CD8-positive, alpha-beta memory T cell (primary cell): ENCODE measurements around the gene ENDOU. TPM values are rescaled to one million over a fixed set of nuclear protein-coding genes. Genes with fewer than 3 reads are reported as not detected.

Source experiments
- CTCF ChIA-PET: fragments of 350-600 bp; sonication (Branson Sonifier 250); formaldehyde crosslinking; loops from one replicate; lab custom pipeline; 2021; ENCODE audit warnings: antibody characterized with exemption; lab: Charles Lee
- POLR2A ChIA-PET: fragments of 350-600 bp; sonication (Branson Sonifier 250); formaldehyde crosslinking; loops from one replicate; lab custom pipeline; 2021; ENCODE audit warnings: antibody characterized with exemption; lab: Charles Lee
- DNase-seq, 5 donors: peaks; one replicate each; pipeline versions ENCODE4 v3.0.0 to v3.0.0-alpha.2; 2020 to 2022; ENCODE audit warnings: mixed read lengths in 1 of 5
- H3K27ac ChIP-seq: one replicate; pipeline ENCODE4 v1.7.0; 2013; ENCODE audit warnings: low read depth, mild to moderate bottlenecking, low read length, moderate library complexity
- H3K27me3 ChIP-seq: 2 replicates; pipeline ENCODE4 v1.7.0; 2013; ENCODE audit warnings: low read length, mild to moderate bottlenecking; ENCODE audit not compliant: insufficient read depth, poor library complexity, severe bottlenecking
- H3K36me3 ChIP-seq: 2 replicates; pipeline ENCODE4 v1.7.0; 2013; ENCODE audit warnings: mild to moderate bottlenecking, low read length, moderate library complexity; ENCODE audit not compliant: insufficient read depth
- H3K4me1 ChIP-seq: 2 replicates; pipeline ENCODE4 v1.7.0; 2013; ENCODE audit warnings: mild to moderate bottlenecking, low read length, moderate library complexity; ENCODE audit not compliant: insufficient read depth
- H3K4me3 ChIP-seq: 2 replicates; pipeline ENCODE4 v1.7.0; 2013; ENCODE audit warnings: mild to moderate bottlenecking, low read length
- H3K9me3 ChIP-seq: 2 replicates; pipeline ENCODE4 v1.7.0; 2013; ENCODE audit warnings: mild to moderate bottlenecking, low read length
- H3K27ac Mint-ChIP-seq, 8 donors: one replicate each; pipeline ENCODE4 v1.8.0; 2020 to 2021; ENCODE audit warnings: mixed read lengths in 8 of 8, mild to moderate bottlenecking in 6 of 8, inconsistent platforms in 3 of 8, moderate library complexity in 3 of 8
- H3K27me3 Mint-ChIP-seq, 2 donors: one replicate each; pipeline ENCODE4 v1.8.0; 2020 to 2021; ENCODE audit warnings: mixed read lengths in 2 of 2, mild to moderate bottlenecking in 1 of 2, moderate library complexity in 1 of 2
- H3K36me3 Mint-ChIP-seq, 3 donors: one replicate each; pipeline ENCODE4 v1.8.0; 2020 to 2021; ENCODE audit warnings: mixed read lengths in 3 of 3, inconsistent platforms in 1 of 3, mild to moderate bottlenecking in 1 of 3
- H3K4me1 Mint-ChIP-seq, 3 donors: one replicate each; pipeline ENCODE4 v1.8.0; 2020 to 2021; ENCODE audit warnings: mixed read lengths in 3 of 3, inconsistent platforms in 1 of 3, mild to moderate bottlenecking in 1 of 3
- H3K4me3 Mint-ChIP-seq, 7 donors: one replicate each; pipeline ENCODE4 v1.8.0; 2020 to 2021; ENCODE audit warnings: mixed read lengths in 7 of 7, mild to moderate bottlenecking in 6 of 7, moderate library complexity in 4 of 7, inconsistent platforms in 2 of 7
- H3K9me3 Mint-ChIP-seq, 5 donors: one replicate each; pipeline ENCODE4 v1.8.0; 2020 to 2022; ENCODE audit warnings: mixed read lengths in 5 of 5, mild to moderate bottlenecking in 3 of 5, moderate library complexity in 2 of 5, inconsistent platforms in 1 of 5
- polyA plus RNA-seq: library from polyadenylated mRNA; unstranded; fragments of 300-500 nt; fragmentation: Illumina TruSeq; gene quantifications from one replicate; pipeline ENCODE4 v1.2.3, GENCODE V29; 2021
- total RNA-seq, 2 experiments: library from RNA; stranded (reverse); gene quantifications; one replicate each; pipeline ENCODE4 v1.2.3, GENCODE V29; 2021

ENDOU gene
- total and polyA plus RNA-seq, 3 experiments from 2014 or later = not detected

GRCh38 chr12:47750916-47751470 is 25.7 kb upstream of the ENDOU start:
- H3K27ac Mint-ChIP-seq = no peak overlapping the region
- peaks cover 5 to 8% of the 10 kb centered on the region in 2 donors for H3K27me3 Mint-ChIP-seq
- no peaks in the 10 kb centered on the region for H3K4me1 ChIP-seq
- no peak overlapping the region for H3K4me3 ChIP-seq
- H3K9me3 ChIP-seq = no peaks in the 10 kb centered on the region
- H3K36me3 Mint-ChIP-seq = no peaks in the 10 kb centered on the region
- peaks cover 2% of the 10 kb centered on the region for H3K27me3 ChIP-seq
- no peak overlapping the region for H3K4me3 Mint-ChIP-seq
- CTCF ChIA-PET = interaction anchor here (1.1 to 1.8 kb wide), 3 partner anchors 9 to 88 kb away, joined by 3 to 8 read pairs (median 4); no protein-coding TSS in a partner anchor
- no peaks in the 10 kb centered on the region for H3K9me3 Mint-ChIP-seq
- peaks cover 9 to 13% (median 13%) of the 10 kb centered on the region in 3 donors for H3K4me1 Mint-ChIP-seq
- DNase-seq = no peak
- no peak overlapping the region for H3K27ac ChIP-seq
- no peaks in the 10 kb centered on the region for H3K36me3 ChIP-seq
- POLR2A ChIA-PET = no interaction called here

- Mint-ChIP-seq H3K9me3 (no peaks in the 10 kb centered on the region), H3K27ac (no peak overlapping the region), H3K27me3 (peaks cover 5 to 13% of the 10 kb centered on the region in 2 donors), H3K4me1 (peaks cover 5 to 6% (median 6%) of the 10 kb centered on the region in 3 donors), H3K36me3 (no peaks in the 10 kb centered on the region), H3K4me3 (no peak overlapping the region)
- DNase-seq = no peak
- Histone ChIP-seq H3K4me3 (no peak overlapping the region), H3K4me1 (no peaks in the 10 kb centered on the region), H3K27ac (no peak overlapping the region), H3K27me3 (peaks cover 2% of the 10 kb centered on the region), H3K36me3 (no peaks in the 10 kb centered on the region), H3K9me3 (no peaks in the 10 kb centered on the region)
- ChIA-PET POLR2A (no interaction called here), CTCF (interaction anchor here (1.3 kb wide), 1 partner anchor 88 kb away, joined by 4 read pairs; no protein-coding TSS in a partner anchor)
Observed at GRCh38 chr12:47750229-47750798, 25.0 kb upstream of the ENDOU start.

DNA sequence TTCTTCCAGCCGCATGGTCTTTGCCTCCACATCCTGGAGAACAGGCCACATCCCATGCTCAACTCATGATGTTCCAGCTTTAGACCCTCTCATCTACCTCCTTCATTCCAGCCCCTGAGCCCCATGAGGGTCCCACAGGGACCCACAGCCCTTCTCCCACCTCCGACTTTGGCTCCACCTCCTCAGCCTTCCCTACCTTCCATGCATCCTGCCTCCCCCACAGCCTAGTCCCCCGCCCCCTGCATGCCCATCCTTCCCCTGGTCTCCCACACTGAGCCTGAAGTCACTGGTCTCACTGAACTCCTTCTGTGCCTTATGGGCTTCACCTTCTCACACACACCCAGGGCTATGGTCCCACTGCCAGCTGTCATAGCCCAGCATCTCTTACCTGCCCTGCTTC is 23.6 kb upstream of the ENDOU start:
- no peaks in the 10 kb centered on the region for H3K36me3 ChIP-seq
- DNase-seq = no peak
- Mint-ChIP-seq H3K27me3 (peaks cover 6 to 22% of the 10 kb centered on the region in 2 donors), H3K4me1 (peaks cover 0 to 3% (median 0%) of the 10 kb centered on the region in 3 donors), H3K9me3 (no peaks in the 10 kb centered on the region), H3K27ac (peak overlapping the region in 1 of 8 donors; percentile 40), H3K4me3 (no peak overlapping the region), H3K36me3 (no peaks in the 10 kb centered on the region)
- no peak overlapping the region for H3K4me3 ChIP-seq
- H3K27me3 ChIP-seq = peaks cover 2% of the 10 kb centered on the region
- H3K9me3 ChIP-seq = no peaks in the 10 kb centered on the region
- H3K27ac ChIP-seq = no peak overlapping the region
- H3K4me1 ChIP-seq = no peaks in the 10 kb centered on the region
- ChIA-PET CTCF (interaction anchor here (2.3 to 9.6 kb wide), 2 partner anchors 25 to 89 kb away, joined by 8 to 414 read pairs; partner anchors contain the start of gene SLC48A1), POLR2A (no interaction called here)

GRCh38 chr12:47748507-47748828 is 23.2 kb upstream of the ENDOU start:
- ChIA-PET CTCF (interaction anchor here (2.3 to 9.6 kb wide), 2 partner anchors 25 to 89 kb away, joined by 8 to 414 read pairs; partner anchors contain the start of gene SLC48A1), POLR2A (no interaction called here)
- Mint-ChIP-seq H3K4me3 (no peak overlapping the region), H3K27ac (no peak overlapping the region), H3K4me1 (peaks cover 0 to 4% (median 0%) of the 10 kb centered on the region in 3 donors), H3K27me3 (peaks cover 8 to 22% of the 10 kb centered on the region in 2 donors), H3K36me3 (no peaks in the 10 kb centered on the region), H3K9me3 (no peaks in the 10 kb centered on the region)
- H3K27me3 ChIP-seq = peaks cover 2% of the 10 kb centered on the region
- no peak overlapping the region for H3K4me3 ChIP-seq
- DNase-seq = no peak
- no peaks in the 10 kb centered on the region for H3K9me3 ChIP-seq
- no peaks in the 10 kb centered on the region for H3K4me1 ChIP-seq
- H3K36me3 ChIP-seq = no peaks in the 10 kb centered on the region
- H3K27ac ChIP-seq = no peak overlapping the region

DNA sequence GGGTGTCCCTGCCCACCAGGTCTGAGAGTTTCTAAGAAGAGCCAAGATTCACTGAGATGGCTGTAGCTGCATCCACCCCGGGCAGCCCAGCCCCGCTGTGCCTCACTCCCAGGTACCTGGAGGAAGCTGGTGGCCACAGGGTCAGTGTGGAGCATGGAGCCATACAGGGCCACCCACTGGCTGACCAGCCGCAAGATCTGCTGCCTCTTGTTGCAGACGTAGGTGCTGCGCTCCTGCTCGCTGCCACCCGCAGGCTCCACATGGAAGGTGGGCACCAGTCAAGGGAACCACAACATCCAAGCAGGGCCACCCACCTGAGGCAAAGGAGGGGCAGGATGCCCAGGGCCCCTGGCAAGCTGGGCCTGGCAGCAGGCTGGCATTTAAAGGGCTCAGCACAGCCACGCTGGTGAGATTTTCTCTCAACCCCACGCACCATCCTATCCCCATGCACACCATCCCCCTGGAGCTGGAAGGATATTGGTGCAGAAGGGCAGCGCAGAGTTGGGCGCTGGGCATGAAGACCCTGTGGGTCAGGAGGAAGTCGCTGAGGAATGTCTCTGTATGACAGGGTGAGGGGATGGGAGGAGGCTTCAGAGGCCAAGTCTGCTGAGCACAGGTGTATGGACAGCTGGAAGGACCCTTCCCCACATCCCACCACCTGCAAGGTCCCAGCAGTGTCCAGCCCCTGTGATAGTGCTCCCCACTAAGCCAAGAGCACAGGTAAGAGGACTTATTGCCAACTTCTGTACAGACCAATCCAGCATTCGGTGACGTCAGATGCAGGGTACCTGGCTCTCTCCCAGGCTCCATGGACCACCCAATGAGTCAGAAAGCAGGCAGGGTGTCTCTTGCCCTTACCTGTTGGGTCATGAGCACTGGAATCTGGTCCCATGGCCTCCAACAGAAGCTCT is 22.6 kb upstream of the ENDOU start:
- CTCF ChIA-PET = interaction anchor here (1.6 to 9.6 kb wide), 3 partner anchors 15 to 90 kb away, joined by 3 to 414 read pairs (median 8); partner anchors contain the start of gene SLC48A1

DNA sequence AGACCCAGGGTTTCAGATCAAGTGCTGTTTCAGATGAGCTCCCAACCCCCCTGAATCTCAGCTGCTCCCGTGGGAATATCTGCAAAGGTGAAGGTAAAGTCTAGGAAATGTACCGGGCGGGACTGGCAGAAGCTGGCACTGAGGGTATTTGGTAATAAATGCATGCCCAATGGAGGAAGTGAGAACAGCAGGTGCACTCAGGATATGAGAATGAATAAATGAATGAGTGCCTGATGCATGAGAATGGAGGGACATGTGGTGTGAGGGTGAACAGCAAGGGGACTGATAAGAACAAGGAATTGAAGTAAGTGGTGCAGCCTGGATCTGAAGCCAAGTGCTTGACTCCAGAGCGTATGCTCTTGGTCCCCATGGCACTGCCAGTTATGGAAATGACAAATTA is 21.8 kb upstream of the ENDOU start:
- Mint-ChIP-seq H3K4me1 (peaks cover 4 to 11% (median 5%) of the 10 kb centered on the region in 3 donors), H3K9me3 (no peaks in the 10 kb centered on the region), H3K36me3 (no peaks in the 10 kb centered on the region), H3K27ac (no peak overlapping the region), H3K4me3 (no peak overlapping the region), H3K27me3 (peaks cover 10 to 27% of the 10 kb centered on the region in 2 donors)
- Histone ChIP-seq H3K36me3 (no peaks in the 10 kb centered on the region), H3K9me3 (no peaks in the 10 kb centered on the region), H3K27me3 (peaks cover 2% of the 10 kb centered on the region), H3K4me3 (no peak overlapping the region), H3K4me1 (peaks cover 6% of the 10 kb centered on the region), H3K27ac (no peak overlapping the region)
- ChIA-PET POLR2A (no interaction called here), CTCF (interaction anchor here (0.6 to 9.6 kb wide), 4 partner anchors 12 to 91 kb away, joined by 3 to 414 read pairs (median 6); partner anchors contain the start of gene SLC48A1)
- DNase-seq = no peak

More for the DNA sequence above, 22.6 kb upstream of the ENDOU start:
- H3K4me1 Mint-ChIP-seq = peaks cover 0 to 6% (median 0%) of the 10 kb centered on the region in 3 donors
- no peak for DNase-seq
- H3K36me3 Mint-ChIP-seq = no peaks in the 10 kb centered on the region
- no peaks in the 10 kb centered on the region for H3K36me3 ChIP-seq
- H3K4me3 Mint-ChIP-seq = no peak overlapping the region
- no peak overlapping the region for H3K27ac ChIP-seq
- no peaks in the 10 kb centered on the region for H3K9me3 ChIP-seq
- no peaks in the 10 kb centered on the region for H3K9me3 Mint-ChIP-seq
- H3K27ac Mint-ChIP-seq = no peak overlapping the region
- no peak overlapping the region for H3K4me3 ChIP-seq
- no peaks in the 10 kb centered on the region for H3K4me1 ChIP-seq
- peaks cover 2% of the 10 kb centered on the region for H3K27me3 ChIP-seq
- peaks cover 10 to 27% of the 10 kb centered on the region in 2 donors for H3K27me3 Mint-ChIP-seq
- POLR2A ChIA-PET = no interaction called here

DNA sequence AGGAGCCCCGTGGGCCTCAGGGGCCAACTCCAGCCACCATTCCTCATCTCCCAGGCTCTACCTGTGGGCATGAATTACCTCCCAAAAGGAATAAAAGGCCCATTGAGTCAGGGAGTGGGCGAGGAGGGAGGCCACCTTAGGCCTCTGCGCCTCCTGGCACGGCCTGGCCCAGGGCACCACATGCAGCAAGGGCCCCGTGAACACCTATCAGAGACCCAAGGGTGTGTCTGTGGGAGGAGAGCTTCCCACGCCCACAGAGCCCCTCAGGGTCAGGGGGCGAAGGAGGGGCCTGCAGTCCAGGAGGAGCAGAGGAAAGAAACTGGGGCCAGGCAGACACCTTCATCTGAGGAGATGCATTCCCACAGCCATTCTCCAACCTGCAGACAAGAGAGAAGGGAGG is 21.2 kb upstream of the ENDOU start:
- CTCF ChIA-PET = interaction anchor here (0.6 to 9.6 kb wide), 4 partner anchors 13 to 91 kb away, joined by 3 to 414 read pairs (median 6); partner anchors contain the start of gene SLC48A1

More for the DNA sequence above, 21.2 kb upstream of the ENDOU start:
- Mint-ChIP-seq H3K27me3 (peaks cover 10 to 27% of the 10 kb centered on the region in 2 donors), H3K27ac (no peak overlapping the region), H3K36me3 (no peaks in the 10 kb centered on the region), H3K4me1 (peaks cover 10 to 17% (median 10%) of the 10 kb centered on the region in 3 donors), H3K4me3 (no peak overlapping the region), H3K9me3 (no peaks in the 10 kb centered on the region)
- no peak for DNase-seq
- peaks cover 2% of the 10 kb centered on the region for H3K27me3 ChIP-seq
- POLR2A ChIA-PET = no interaction called here
- peaks cover 12% of the 10 kb centered on the region for H3K4me1 ChIP-seq
- H3K9me3 ChIP-seq = no peaks in the 10 kb centered on the region
- no peak overlapping the region for H3K27ac ChIP-seq
- no peaks in the 10 kb centered on the region for H3K36me3 ChIP-seq
- no peak overlapping the region for H3K4me3 ChIP-seq
